IPS DF 6.9 (cell line): ENCODE data around the gene PAPPA2.

ENCODE experiments used
- DNase-seq: peaks from one replicate; pipeline ENCODE4 v3.0.0-alpha.2; 2013; ENCODE audit warnings: low read depth, low spot score
- H3K27ac ChIP-seq: one replicate; pipeline ENCODE4 v1.5.1; 2013; ENCODE audit warnings: low read length, control low read depth
- H3K27me3 ChIP-seq: 2 replicates; pipeline ENCODE4 v1.6.1; 2013; ENCODE audit warnings: mild to moderate bottlenecking, low read length; ENCODE audit not compliant: control insufficient read depth, insufficient read depth
- H3K36me3 ChIP-seq: 2 replicates; pipeline ENCODE4 v1.6.1; 2013; ENCODE audit warnings: low read length; ENCODE audit not compliant: control insufficient read depth, insufficient read depth
- H3K4me1 ChIP-seq: 2 replicates; pipeline ENCODE4 v1.6.1; 2013; ENCODE audit warnings: low read length; ENCODE audit not compliant: control insufficient read depth, insufficient read depth
- H3K4me3 ChIP-seq: 2 replicates; pipeline ENCODE4 v1.5.1; 2013; ENCODE audit warnings: mild to moderate bottlenecking, low read length
- H3K9me3 ChIP-seq: 2 replicates; pipeline ENCODE4 v1.6.1; 2013; ENCODE audit warnings: low read length, inconsistent platforms; ENCODE audit not compliant: control insufficient read depth, insufficient read depth
- WGBS: extraction: QIAGEN DNeasy Blood & Tissue Kit; methylation state at CpG from one replicate; pipeline ENCODE4 v1.1.7; 2013; ENCODE audit warnings: mixed read lengths, missing lambda C conversion rate; ENCODE audit not compliant: insufficient read length, insufficient coverage; 5-methylcytosine and 5-hydroxymethylcytosine counted together

Gene PAPPA2

GRCh38 chr1:176811511-176812288, 348.7 kb downstream of the PAPPA2 start:
- DNase-seq, result no peak
- no peak overlapping the region for H3K27ac ChIP-seq
- WGBS, result no CpG with 5 or more reads among the region's 4 CpGs
- H3K9me3 ChIP-seq, result no peaks in the 10 kb centered on the region
- H3K27me3 ChIP-seq, result no peaks in the 10 kb centered on the region
- no peaks in the 10 kb centered on the region for H3K36me3 ChIP-seq
- H3K4me1 ChIP-seq, result peaks cover 3% of the 10 kb centered on the region; the same call in 1 of the 2 replicates
- no peak overlapping the region for H3K4me3 ChIP-seq

- DNase-seq, result peak; percentile 29
- no peaks in the 10 kb centered on the region for H3K9me3 ChIP-seq
- no peak overlapping the region for H3K27ac ChIP-seq
- H3K36me3 ChIP-seq, result no peaks in the 10 kb centered on the region
- H3K4me3 ChIP-seq, result no peak overlapping the region
- no CpG with 5 or more reads among the region's 6 CpGs for WGBS
- no peaks in the 10 kb centered on the region for H3K27me3 ChIP-seq
- H3K4me1 ChIP-seq, result peaks cover 3% of the 10 kb centered on the region; the same call in 1 of the 2 replicates
Observed at GRCh38 chr1:176815621-176816020, 352.6 kb downstream of the PAPPA2 start.

- Histone ChIP-seq H3K27me3 (no peaks in the 10 kb centered on the region), H3K27ac (no peak overlapping the region), H3K4me1 (peaks cover 3% of the 10 kb centered on the region; the same call in 1 of the 2 replicates), H3K36me3 (no peaks in the 10 kb centered on the region), H3K9me3 (no peaks in the 10 kb centered on the region), H3K4me3 (no peak overlapping the region)
- no CpG with 5 or more reads among the region's 3 CpGs for WGBS
- DNase-seq, result no peak
Observed at GRCh38 chr1:176816232-176816631, 353.3 kb downstream of the PAPPA2 start.

GRCh38 chr1:176820391-176821031, 357.5 kb downstream of the PAPPA2 start:
- no CpG with 5 or more reads among the region's 5 CpGs for WGBS
- no peak overlapping the region for H3K4me3 ChIP-seq
- no peaks in the 10 kb centered on the region for H3K9me3 ChIP-seq
- H3K27ac ChIP-seq, result no peak overlapping the region
- H3K36me3 ChIP-seq, result no peaks in the 10 kb centered on the region
- peaks cover 2% of the 10 kb centered on the region; the same call in 1 of the 2 replicates for H3K4me1 ChIP-seq
- H3K27me3 ChIP-seq, result no peaks in the 10 kb centered on the region
- DNase-seq, result no peak

GRCh38 chr1:176826265-176826664, 363.3 kb downstream of the PAPPA2 start:
- no peak overlapping the region for H3K4me3 ChIP-seq
- H3K9me3 ChIP-seq, result no peaks in the 10 kb centered on the region
- no peak for DNase-seq
- H3K36me3 ChIP-seq, result no peaks in the 10 kb centered on the region
- no peak overlapping the region for H3K27ac ChIP-seq
- WGBS, result no CpG with 5 or more reads among the region's 1 CpG
- H3K4me1 ChIP-seq, result no peaks in the 10 kb centered on the region
- no peaks in the 10 kb centered on the region for H3K27me3 ChIP-seq

GRCh38 chr1:176829261-176829660, 366.3 kb downstream of the PAPPA2 start:
- Histone ChIP-seq H3K9me3 (no peaks in the 10 kb centered on the region), H3K36me3 (no peaks in the 10 kb centered on the region), H3K27me3 (no peaks in the 10 kb centered on the region), H3K4me3 (no peak overlapping the region), H3K27ac (no peak overlapping the region), H3K4me1 (no peaks in the 10 kb centered on the region)
- WGBS, result no CpG with 5 or more reads among the region's 8 CpGs
- no peak for DNase-seq

- no peak overlapping the region for H3K4me3 ChIP-seq
- no peaks in the 10 kb centered on the region for H3K9me3 ChIP-seq
- H3K36me3 ChIP-seq, result no peaks in the 10 kb centered on the region
- no peak overlapping the region for H3K27ac ChIP-seq
- DNase-seq, result no peak
- no peaks in the 10 kb centered on the region for H3K4me1 ChIP-seq
- H3K27me3 ChIP-seq, result no peaks in the 10 kb centered on the region
- WGBS, result no CpG with 5 or more reads among the region's 2 CpGs
Observed at GRCh38 chr1:176831150-176831549, 368.2 kb downstream of the PAPPA2 start.

- H3K4me1 ChIP-seq, result no peaks in the 10 kb centered on the region
- H3K27me3 ChIP-seq, result no peaks in the 10 kb centered on the region
- DNase-seq, result no peak
- no peaks in the 10 kb centered on the region for H3K36me3 ChIP-seq
- H3K4me3 ChIP-seq, result no peak overlapping the region
- no CpG with 5 or more reads among the region's 2 CpGs for WGBS
- no peak overlapping the region for H3K27ac ChIP-seq
- no peaks in the 10 kb centered on the region for H3K9me3 ChIP-seq
Observed at GRCh38 chr1:176837708-176838107, 374.7 kb downstream of the PAPPA2 start.

- DNase-seq, result no peak
- no CpG with 5 or more reads among the region's 5 CpGs for WGBS
Observed at GRCh38 chr1:176838276-176838995, 375.5 kb downstream of the PAPPA2 start.

GRCh38 chr1:176839216-176839615, 376.2 kb downstream of the PAPPA2 start:
- no peak for DNase-seq
- WGBS, result no CpG with 5 or more reads among the region's 4 CpGs
- H3K9me3 ChIP-seq, result no peaks in the 10 kb centered on the region
- no peak overlapping the region for H3K4me3 ChIP-seq
- H3K27me3 ChIP-seq, result no peaks in the 10 kb centered on the region
- H3K36me3 ChIP-seq, result no peaks in the 10 kb centered on the region
- no peak overlapping the region for H3K27ac ChIP-seq
- H3K4me1 ChIP-seq, result no peaks in the 10 kb centered on the region

More at GRCh38 chr1:176838276-176838995, 375.5 kb downstream of the PAPPA2 start:
- Histone ChIP-seq H3K36me3 (no peaks in the 10 kb centered on the region), H3K4me1 (no peaks in the 10 kb centered on the region), H3K9me3 (no peaks in the 10 kb centered on the region), H3K4me3 (no peak overlapping the region), H3K27me3 (no peaks in the 10 kb centered on the region), H3K27ac (no peak overlapping the region)
